ENCODE measurements around the gene EXOSC10. TPM values are rescaled to one million over a fixed set of nuclear protein-coding genes. Genes with fewer than 3 reads are reported as not detected.

Gene EXOSC10
- total and polyA plus RNA-seq, 2 of the 13 experiments (the other 11 are each of a cell fraction or from before 2014, with no cell fraction given) = 48.4 to 67.6 TPM

- no peak for TF ChIP-seq ZNF512 (CRISPR knock-in tag; IDR thresholded peaks at IDR 0.05)
- peak; percentile 71 for TF ChIP-seq GMEB1 (CRISPR knock-in tag; IDR thresholded peaks at IDR 0.05; ENCODE audit: borderline replicate concordance)
- peak; percentile 26; the same call in 1 of the 2 replicates for TF ChIP-seq MAZ (IDR thresholded peaks at IDR 0.05; ENCODE audit: borderline replicate concordance, low read depth, low read length)
- no peak for TF ChIP-seq MAZ (CRISPR knock-in tag; IDR thresholded peaks at IDR 0.05; ENCODE audit: low read depth)
- TF ChIP-seq BCL3 (CRISPR knock-in tag; IDR thresholded peaks at IDR 0.05) = peak; percentile 46; the same call in 1 of the 2 replicates
- TF ChIP-seq SETDB1 (CRISPR knock-in tag; IDR thresholded peaks at IDR 0.05; ENCODE audit: borderline replicate concordance) = no peak
- 0 out of 2 replicates have a peak, but pooled peaks have one; percentile 34 for TF ChIP-seq ZNF343 (CRISPR knock-in tag; IDR thresholded peaks at IDR 0.05)
- TF ChIP-seq ZMYM4 (CRISPR knock-in tag; IDR thresholded peaks at IDR 0.05) = peak; percentile 59
- no peak for TF ChIP-seq NR2F6 (IDR thresholded peaks at IDR 0.05)
- no peak; the same call in 1 of the 2 replicates for TF ChIP-seq NR2F6 (CRISPR knock-in tag; IDR thresholded peaks at IDR 0.05)
- peak; percentile 53; the same call in 1 of the 2 replicates for TF ChIP-seq ZNF124 (CRISPR knock-in tag; IDR thresholded peaks at IDR 0.05)
- TF ChIP-seq DRAP1 (CRISPR knock-in tag; IDR thresholded peaks at IDR 0.05) = peak; percentile 71; the same call in 1 of the 2 replicates
- TF ChIP-seq FOXO4 (CRISPR knock-in tag; conservative IDR thresholded peaks at IDR 0.05) = 0 out of 2 replicates have a peak, but pooled peaks have one; percentile 70
- no peak for TF ChIP-seq MLX (CRISPR knock-in tag; IDR thresholded peaks at IDR 0.05)
- peak; percentile 92 for TF ChIP-seq ASH2L (IDR thresholded peaks at IDR 0.05; ENCODE audit: insufficient read length, low read depth, low read length)
- peak; percentile 87 for TF ChIP-seq HDAC1 (CRISPR knock-in tag; IDR thresholded peaks at IDR 0.05)
- TF ChIP-seq ZNF619 (CRISPR knock-in tag; IDR thresholded peaks at IDR 0.05) = peak; percentile 49; the same call in 1 of the 2 replicates
- no peak for TF ChIP-seq KDM1A (CRISPR knock-in tag; IDR thresholded peaks at IDR 0.05)
- peak; percentile 54; the same call in 1 of the 2 replicates for TF ChIP-seq ZNF776 (CRISPR knock-in tag; IDR thresholded peaks at IDR 0.05)
Measured at GRCh38 chr1:11099310-11100148, at the start of gene EXOSC10 (continued).

Measured in HepG2 (cell line).